ENCODE data around the gene NFIC. TPM values are rescaled to one million over a fixed set of nuclear protein-coding genes. Genes with fewer than 3 reads are reported as not detected.

The NFIC gene
- total RNA-seq, 2 donors from 2014 or later = 10.4 to 23.1 TPM

Other genes with a start within 250 kb of the NFIC start
- 100 to 1,000 TPM in 1 of 2 donors, 1 to 10 TPM in 1; 3.0 to 105 TPM for gene GNA15, start 230.6 kb upstream of the NFIC start, total RNA-seq
- 10 to 100 TPM; 18.6 to 62.1 TPM for gene S1PR4, start 187.8 kb upstream of the NFIC start, total RNA-seq
- gene NCLN, start 180.7 kb upstream of the NFIC start, total RNA-seq = 10 to 100 TPM; 41.7 to 63.3 TPM
- gene CELF5, start 141.9 kb upstream of the NFIC start, total RNA-seq = under 1 TPM in 1 of 2 donors, not detected in 1; 0.66 TPM
- under 1 TPM in 1 of 2 donors, not detected in 1; 0.72 TPM for gene SMIM24, start 113.9 kb downstream of the NFIC start, total RNA-seq
- not detected for gene SMIM44, start 116.9 kb downstream of the NFIC start, total RNA-seq
- 10 to 100 TPM; 13.2 to 14.8 TPM for gene DOHH, start 134.1 kb downstream of the NFIC start, total RNA-seq
- 10 to 100 TPM; 52.4 to 73.5 TPM for gene FZR1, start 139.7 kb downstream of the NFIC start, total RNA-seq
- 1 to 10 TPM; 3.0 to 3.8 TPM for gene TEKTIP1, start 172.6 kb downstream of the NFIC start, total RNA-seq
- gene MFSD12, start 191.0 kb downstream of the NFIC start, total RNA-seq = 10 to 100 TPM; 40.1 to 47.5 TPM
- 10 to 100 TPM; 66.2 to 86.9 TPM for gene HMG20B, start 206.4 kb downstream of the NFIC start, total RNA-seq
- gene GIPC3, start 218.9 kb downstream of the NFIC start, total RNA-seq = 1 to 10 TPM in 1 of 2 donors, under 1 TPM in 1; 0.59 to 1.2 TPM
- 1 to 10 TPM; 1.3 to 1.8 TPM for gene TBXA2R, start 240.3 kb downstream of the NFIC start, total RNA-seq

All from activated naive CD4-positive, alpha-beta T cell treated with anti-CD3 and anti-CD28 coated beads, Interleukin-2, amount 50 U/mL, for 72 hours (primary cell).